HepG2 (cell line): ENCODE results near the gene ZFAND4. TPM values are rescaled to one million over a fixed set of nuclear protein-coding genes. Genes with fewer than 3 reads are reported as not detected.

Experiments
- ARNT ChIP-seq: fragments of 450-650 bp; IDR thresholded peaks from 2 replicates; pipeline ENCODE4 v1.6.1; 2017
- ATRX ChIP-seq: sonication (generic); formaldehyde crosslinking; IDR thresholded peaks from 2 replicates; pipeline ENCODE4 v1.4.0; 2020; ENCODE audit warnings: missing genetic modification reagents, borderline replicate concordance
- DMAP1 ChIP-seq: IDR thresholded peaks from 2 replicates; pipeline ENCODE4 v1.6.1; 2016
- ELF3 ChIP-seq: IDR thresholded peaks from 2 replicates; pipeline ENCODE4 v1.6.1; 2016; ENCODE audit warnings: missing genetic modification reagents, missing compliant biosample characterization
- ELF4 ChIP-seq: sonication (generic); formaldehyde crosslinking; IDR thresholded peaks from 2 replicates; pipeline ENCODE4 v1.5.0; 2020; ENCODE audit warnings: missing genetic modification reagents, mild to moderate bottlenecking, moderate library complexity, borderline replicate concordance
- FOXP4 ChIP-seq: sonication (generic); formaldehyde crosslinking; IDR thresholded peaks from 2 replicates; pipeline ENCODE4 v1.4.0; 2020; ENCODE audit warnings: missing genetic modification reagents
- GATAD2A ChIP-seq: IDR thresholded peaks from 2 replicates; pipeline ENCODE4 v1.6.1; 2016
- HNRNPUL1 ChIP-seq: fragments of 200-400 bp; formaldehyde crosslinking; IDR thresholded peaks from 2 replicates; pipeline ENCODE4 v1.6.1; 2017; ENCODE audit warnings: low read depth, mild to moderate bottlenecking, low read length, moderate library complexity
- KMT2B ChIP-seq: IDR thresholded peaks from 2 replicates; pipeline ENCODE4 v1.6.1; 2016; ENCODE audit warnings: missing genetic modification reagents, missing compliant biosample characterization
- NFKB2 ChIP-seq: sonication (generic); formaldehyde crosslinking; IDR thresholded peaks from 2 replicates; pipeline ENCODE4 v1.4.0; 2020; ENCODE audit warnings: missing genetic modification reagents, borderline replicate concordance
- PLSCR1 ChIP-seq: sonication (generic); formaldehyde crosslinking; IDR thresholded peaks from 2 replicates; pipeline ENCODE4 v1.5.0; 2020; ENCODE audit warnings: missing genetic modification reagents, mild to moderate bottlenecking, borderline replicate concordance
- RBAK ChIP-seq: sonication (generic); formaldehyde crosslinking; IDR thresholded peaks from 2 replicates; pipeline ENCODE4 v1.5.1; 2020; ENCODE audit warnings: mild to moderate bottlenecking, missing genetic modification reagents
- RCOR2 ChIP-seq: IDR thresholded peaks from 2 replicates; pipeline ENCODE4 v1.6.1; 2016; ENCODE audit warnings: missing biosample characterization, missing genetic modification reagents
- REL ChIP-seq: sonication (generic); formaldehyde crosslinking; conservative IDR thresholded peaks from 2 replicates; pipeline ENCODE4 v1.8.0; 2022; ENCODE audit warnings: mild to moderate bottlenecking, missing genetic modification reagents, moderate library complexity
- SCMH1 ChIP-seq: sonication (generic); formaldehyde crosslinking; IDR thresholded peaks from 2 replicates; pipeline ENCODE4 v1.9.0; 2021; ENCODE audit warnings: missing genetic modification reagents, mild to moderate bottlenecking, borderline replicate concordance
- TBL1XR1 ChIP-seq: fragments of 150-350 bp; IDR thresholded peaks from 2 replicates; pipeline ENCODE4 v1.6.1; 2014; ENCODE audit warnings: borderline replicate concordance, low read length; ENCODE audit not compliant: partially characterized antibody
- TMF1 ChIP-seq: sonication (generic); formaldehyde crosslinking; IDR thresholded peaks from 2 replicates; pipeline ENCODE4 v1.8.1; 2022; ENCODE audit warnings: low read depth, missing genetic modification reagents
- WIZ ChIP-seq: sonication (generic); formaldehyde crosslinking; IDR thresholded peaks from 2 replicates; pipeline ENCODE4 v1.5.1; 2020; ENCODE audit warnings: mild to moderate bottlenecking, missing genetic modification reagents
- ZFP36L1 ChIP-seq: sonication (generic); formaldehyde crosslinking; IDR thresholded peaks from 2 replicates; pipeline ENCODE4 v1.8.0; 2022; ENCODE audit warnings: mild to moderate bottlenecking, missing genetic modification reagents, moderate library complexity
- ZNF143 ChIP-seq: sonication (generic); formaldehyde crosslinking; IDR thresholded peaks from 2 replicates; pipeline ENCODE4 v1.4.0; 2020; ENCODE audit warnings: missing genetic modification reagents
- ZNF33A ChIP-seq: sonication (generic); formaldehyde crosslinking; IDR thresholded peaks from 2 replicates; pipeline ENCODE4 v1.5.1; 2020; ENCODE audit warnings: missing genetic modification reagents, mild to moderate bottlenecking, moderate library complexity, borderline replicate concordance
- ZNF543 ChIP-seq: sonication (generic); formaldehyde crosslinking; IDR thresholded peaks from 2 replicates; pipeline ENCODE4 v1.4.0; 2020; ENCODE audit warnings: mild to moderate bottlenecking, missing genetic modification reagents
- ZNF607 ChIP-seq: sonication (generic); formaldehyde crosslinking; IDR thresholded peaks from 2 replicates; pipeline ENCODE4 v1.5.1; 2020; ENCODE audit warnings: missing genetic modification reagents, mild to moderate bottlenecking, borderline replicate concordance
- ZNF747 ChIP-seq: sonication (generic); formaldehyde crosslinking; IDR thresholded peaks from 2 replicates; pipeline ENCODE4 v1.8.1; 2023; ENCODE audit warnings: missing genetic modification reagents, mild to moderate bottlenecking, borderline replicate concordance
- ZNF781 ChIP-seq: sonication (generic); formaldehyde crosslinking; IDR thresholded peaks from 2 replicates; pipeline ENCODE4 v1.5.1; 2020; ENCODE audit warnings: borderline replicate concordance, mild to moderate bottlenecking, missing genetic modification reagents; ENCODE audit errors: not compliant biosample characterization
- ZNF792 ChIP-seq: IDR thresholded peaks from 2 replicates; pipeline ENCODE4 v1.6.1; 2016
- ZNF879 ChIP-seq: sonication (generic); formaldehyde crosslinking; IDR thresholded peaks from 2 replicates; pipeline ENCODE4 v1.8.1; 2023; ENCODE audit warnings: missing genetic modification reagents
- ZNF883 ChIP-seq: sonication (generic); formaldehyde crosslinking; IDR thresholded peaks from 2 replicates; pipeline ENCODE4 v1.5.1; 2020; ENCODE audit warnings: mild to moderate bottlenecking, missing genetic modification reagents; ENCODE audit errors: not compliant biosample characterization
- ZSCAN12 ChIP-seq: sonication (generic); formaldehyde crosslinking; IDR thresholded peaks from 2 replicates; pipeline ENCODE4 v1.9.0; 2021; ENCODE audit warnings: mild to moderate bottlenecking, missing genetic modification reagents
- ZSCAN25 ChIP-seq: sonication (generic); formaldehyde crosslinking; IDR thresholded peaks from 2 replicates; pipeline ENCODE4 v1.8.0; 2022; ENCODE audit warnings: mild to moderate bottlenecking, missing genetic modification reagents
- polyA plus RNA-seq, 8 experiments: library from polyadenylated mRNA; depleted of rRNA in 3 of 8; stranded (reverse) in 7 of 8; unstranded in 1 of 8; fragments of >200 nt; fragmentation: Illumina TruSeq in 4 of 8; extraction: Trizol in 4 of 8; gene quantifications; 2 replicates each; pipeline versions ENCODE4 v1.2.1 to v1.2.3, GENCODE V29; 2011 to 2016; ENCODE audit warnings: low read depth in 4 of 8, missing spikeins in 1 of 8, mixed read lengths in 1 of 8; ENCODE audit not compliant: insufficient read depth in 1 of 8
- total RNA-seq, 5 experiments: library from RNA; depleted of rRNA; stranded (reverse); fragments of >200 nt; fragmentation: Illumina TruSeq; extraction: Trizol; gene quantifications; 2 replicates each; pipeline ENCODE4 v1.2.3, GENCODE V29; 2016; ENCODE audit warnings: low read depth in 1 of 5

ZFAND4 gene
- total and polyA plus RNA-seq, 2 of the 13 experiments (the other 11 are each of a cell fraction or from before 2014, with no cell fraction given) = 2.9 to 9.2 TPM

GRCh38 chr10:45594276-45595157, 78.1 kb downstream of the ZFAND4 start (continued):
- TF ChIP-seq ZSCAN12 (CRISPR knock-in tag) (no peak), ELF3 (CRISPR knock-in tag) (peak; percentile 70; the same call in 1 of the 2 replicates), ARNT (no peak), NFKB2 (CRISPR knock-in tag) (peak; percentile 91), ZNF543 (CRISPR knock-in tag) (peak; percentile 74; the same call in 1 of the 2 replicates), ZNF33A (CRISPR knock-in tag) (0 out of 2 replicates have a peak, but pooled peaks have one; percentile 20), ZNF607 (peak; percentile 92), ZNF143 (CRISPR knock-in tag) (peak; percentile 43; the same call in 1 of the 2 replicates), ZNF792 (CRISPR knock-in tag) (peak; percentile 88), ZSCAN25 (CRISPR knock-in tag) (no peak), FOXP4 (CRISPR knock-in tag) (peak; percentile 95), ZNF781 (CRISPR knock-in tag) (no peak), ATRX (CRISPR knock-in tag) (no peak), TMF1 (CRISPR knock-in tag) (peak; percentile 78; the same call in 1 of the 2 replicates), ZNF747 (peak; percentile 86), TBL1XR1 (peak; percentile 83), PLSCR1 (CRISPR knock-in tag) (no peak), REL (CRISPR knock-in tag) (peak; percentile 83; the same call in 1 of the 2 replicates), RBAK (no peak), GATAD2A (peak; percentile 59; the same call in 1 of the 2 replicates), DMAP1 (CRISPR knock-in tag) (peak; percentile 93), ZNF879 (CRISPR knock-in tag) (no peak), HNRNPUL1 (peak; percentile 70), SCMH1 (no peak), ZFP36L1 (CRISPR knock-in tag) (0 out of 2 replicates have a peak, but pooled peaks have one; percentile 47), ZNF883 (CRISPR knock-in tag) (peak; percentile 77), RCOR2 (CRISPR knock-in tag) (0 out of 2 replicates have a peak, but pooled peaks have one; percentile 35), WIZ (0 out of 2 replicates have a peak, but pooled peaks have one; percentile 49), ELF4 (CRISPR knock-in tag) (no peak), KMT2B (CRISPR knock-in tag) (peak; percentile 97)
